Neural cell (in vitro differentiated cells): ENCODE measurements around the gene FUBP3. TPM values are rescaled to one million over a fixed set of nuclear protein-coding genes. Genes with fewer than 3 reads are reported as not detected.

Experiments
- H2AFZ ChIP-seq: fragments of 200-600, 300-800 bp; sonication (generic), shearing (Covaris generic); 2 replicates; pipeline ENCODE4 v1.6.0; 2014; ENCODE audit warnings: low read depth, mild to moderate bottlenecking, antibody characterized with exemption, low read length, moderate library complexity
- H3F3A ChIP-seq: fragments of 200-600 bp; shearing (Covaris generic); 2 replicates; pipeline ENCODE4 v1.6.1; 2016; ENCODE audit warnings: mild to moderate bottlenecking, moderate library complexity, mixed read lengths, antibody characterized with exemption, low read length; ENCODE audit not compliant: insufficient read depth, poor library complexity, severe bottlenecking
- H3K27ac ChIP-seq: fragments of 200-600, 300-800 bp; sonication (generic), shearing (Covaris generic); 2 replicates; pipeline ENCODE4 v1.5.1; 2014; ENCODE audit warnings: mild to moderate bottlenecking, low read length, moderate library complexity
- H3K27me3 ChIP-seq: fragments of 300-800, 200-600 bp; sonication (generic), shearing (Covaris generic); 2 replicates; pipeline ENCODE4 v1.6.0; 2014; ENCODE audit warnings: mild to moderate bottlenecking, low read depth, low read length, moderate library complexity; ENCODE audit not compliant: insufficient read depth
- H3K36me3 ChIP-seq: fragments of 300-800, 200-600 bp; sonication (generic), shearing (Covaris generic); 2 replicates; pipeline ENCODE4 v1.5.1; 2014; ENCODE audit warnings: mild to moderate bottlenecking, antibody characterized with exemption, low read length, moderate library complexity; ENCODE audit not compliant: insufficient read depth
- H3K4me2 ChIP-seq: fragments of 300-800, 200-600 bp; sonication (generic), shearing (Covaris generic); 2 replicates; pipeline ENCODE4 v1.6.0; 2014; ENCODE audit warnings: mild to moderate bottlenecking, low read length
- H3K4me3 ChIP-seq: fragments of 300-800, 200-600 bp; sonication (generic), shearing (Covaris generic); 2 replicates; pipeline ENCODE4 v1.5.1; 2014; ENCODE audit warnings: mild to moderate bottlenecking, low read length, moderate library complexity
- H3K79me2 ChIP-seq: fragments of 200-600 bp; shearing (Covaris generic); replicated peaks from 2 replicates; pipeline ENCODE4 v1.6.0; 2014; ENCODE audit warnings: mild to moderate bottlenecking, low read length, moderate library complexity; ENCODE audit not compliant: insufficient read depth
- H3K9ac ChIP-seq: fragments of 300-800, 200-600 bp; sonication (generic), shearing (Covaris generic); 2 replicates; pipeline ENCODE4 v1.6.1; 2016; ENCODE audit warnings: mild to moderate bottlenecking, low read length, mixed read lengths
- H3K9me2 ChIP-seq: fragments of 200-600 bp; shearing (Covaris generic); 2 replicates; pipeline ENCODE4 v1.6.1; 2016; ENCODE audit warnings: mild to moderate bottlenecking, low read length, mixed read lengths; ENCODE audit not compliant: insufficient read depth
- H3K9me3 ChIP-seq: fragments of 200-600, 300-800 bp; sonication (generic), shearing (Covaris generic); 2 replicates; pipeline ENCODE4 v1.6.1; 2016; ENCODE audit warnings: mild to moderate bottlenecking, mixed run types, low read length, moderate library complexity, mixed read lengths
- H4K20me1 ChIP-seq: fragments of 200-600 bp; shearing (Covaris generic); 2 replicates; pipeline ENCODE4 v1.6.1; 2016; ENCODE audit warnings: mild to moderate bottlenecking, mixed run types; ENCODE audit not compliant: insufficient read depth
- EP300 ChIP-seq: fragments of 450-650 bp; conservative IDR thresholded peaks from 2 replicates; pipeline ENCODE4 v1.6.1; 2014; ENCODE audit warnings: antibody characterized with exemption, mild to moderate bottlenecking, moderate library complexity; ENCODE audit not compliant: poor library complexity, severe bottlenecking
- EZH2 ChIP-seq: fragments of 200-600, 300-800 bp; shearing (Covaris generic), sonication (generic); IDR thresholded peaks from 2 replicates; pipeline ENCODE4 v1.6.1; 2014; ENCODE audit warnings: antibody characterized with exemption, low read length, borderline replicate concordance, mild to moderate bottlenecking; ENCODE audit not compliant: insufficient read depth, poor library complexity, severe bottlenecking
- MXI1 ChIP-seq: fragments of 450-650 bp; conservative IDR thresholded peaks from 2 replicates; pipeline ENCODE4 v1.6.1; 2014; ENCODE audit warnings: antibody characterized with exemption, mild to moderate bottlenecking; ENCODE audit not compliant: poor library complexity, severe bottlenecking
- POLR2AphosphoS5 ChIP-seq: IDR thresholded peaks from 2 replicates; pipeline ENCODE4 v1.6.1; 2012
- RAD21 ChIP-seq: fragments of 450-650 bp; conservative IDR thresholded peaks from 2 replicates; pipeline ENCODE4 v1.6.1; 2014; ENCODE audit warnings: antibody characterized with exemption, mild to moderate bottlenecking, moderate library complexity
- REST ChIP-seq: IDR thresholded peaks from 2 replicates; pipeline ENCODE4 v1.6.1; 2012; ENCODE audit warnings: borderline replicate concordance
- SMC3 ChIP-seq: fragments of 450-650 bp; conservative IDR thresholded peaks from 2 replicates; pipeline ENCODE4 v1.6.1; 2014; ENCODE audit warnings: antibody characterized with exemption, mild to moderate bottlenecking, moderate library complexity; ENCODE audit not compliant: poor library complexity
- TAF1 ChIP-seq: IDR thresholded peaks from 2 replicates; pipeline ENCODE4 v1.6.1; 2012; ENCODE audit warnings: low read depth
- polyA plus RNA-seq: library from polyadenylated mRNA; depleted of rRNA; stranded (reverse); fragments of >200 nt; gene quantifications from 2 replicates; pipeline ENCODE4 v1.2.3, GENCODE V29; 2014
- TF ChIP-seq, protein P1 (sequence below): fragments of 450-650 bp; IDR thresholded peaks from 2 replicates; pipeline ENCODE4 v1.5.1; 2014; ENCODE audit warnings: antibody characterized with exemption, mild to moderate bottlenecking, moderate library complexity; ENCODE audit not compliant: poor library complexity, severe bottlenecking

FUBP3 gene
- polyA plus RNA-seq, 1 donor from 2014 or later = 70.5 TPM

GRCh38 chr9:130554606-130555005 is 24.8 kb upstream of the FUBP3 start:
- TF ChIP-seq RAD21 (no peak), MXI1 (no peak)
- Histone ChIP-seq H3K36me3 (no peaks in the 10 kb centered on the region), H3K27ac (no peak overlapping the region), H3K4me2 (no peak overlapping the region), H3K9me2 (no peaks in the 10 kb centered on the region), H2AFZ (no peak overlapping the region), H3K27me3 (no peaks in the 10 kb centered on the region), H3K79me2 (no peaks in the 10 kb centered on the region), H3K4me3 (no peak overlapping the region), H4K20me1 (no peaks in the 10 kb centered on the region), H3K9ac (no peak overlapping the region), H3K9me3 (no peaks in the 10 kb centered on the region), H3F3A (no peaks in the 10 kb centered on the region)

DNA sequence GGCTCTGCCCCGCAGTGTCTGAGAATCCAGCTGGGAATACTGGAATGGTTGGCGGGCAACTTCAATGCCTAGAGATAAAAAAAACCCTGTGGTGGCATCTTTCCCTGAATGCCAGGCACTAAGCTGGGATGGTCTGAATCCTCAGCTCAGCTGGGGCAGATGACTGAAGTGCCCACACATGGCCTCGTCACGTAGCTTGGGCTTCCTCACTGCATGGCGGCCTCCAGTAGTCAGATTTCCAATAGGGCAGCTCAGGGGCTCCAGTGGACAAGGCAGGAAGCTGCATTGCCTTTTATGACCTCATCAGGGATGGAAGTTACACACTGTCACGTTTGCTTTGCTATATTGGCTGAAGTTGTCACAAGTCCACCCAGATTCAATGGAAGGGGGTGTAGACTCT is 24.3 kb upstream of the FUBP3 start:
- Histone ChIP-seq H3K79me2 (no peaks in the 10 kb centered on the region), H3K36me3 (no peaks in the 10 kb centered on the region), H3K9ac (no peak overlapping the region), H3K27ac (no peak overlapping the region), H3K4me3 (no peak overlapping the region), H3F3A (no peaks in the 10 kb centered on the region), H3K9me3 (no peaks in the 10 kb centered on the region), H4K20me1 (no peaks in the 10 kb centered on the region), H3K9me2 (no peaks in the 10 kb centered on the region), H2AFZ (no peak overlapping the region), H3K27me3 (no peaks in the 10 kb centered on the region), H3K4me2 (no peak overlapping the region)
- TF ChIP-seq REST (no peak), POLR2AphosphoS5 (no peak), EZH2 (no peak), EP300 (no peak)

DNA sequence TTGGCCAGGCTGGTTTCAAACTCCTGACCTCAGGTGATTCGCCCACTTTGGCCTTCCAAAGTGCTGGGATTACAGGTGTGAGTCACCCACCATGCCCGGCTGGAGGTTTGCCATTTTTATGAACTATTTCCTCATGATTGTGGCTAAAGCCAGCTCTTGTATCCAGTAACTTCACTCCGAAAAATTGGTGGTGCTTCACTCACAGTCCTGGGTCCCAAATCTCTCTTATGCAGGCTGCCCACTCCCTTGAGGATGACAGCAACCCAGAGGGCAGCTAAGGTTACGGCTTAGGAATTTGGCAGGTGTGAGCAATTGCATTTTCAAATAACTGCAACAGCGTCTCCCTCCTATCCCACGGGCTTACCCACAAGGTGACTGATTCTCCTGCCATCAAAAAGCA is 23.4 kb upstream of the FUBP3 start:
- TF ChIP-seq, protein P1, sequence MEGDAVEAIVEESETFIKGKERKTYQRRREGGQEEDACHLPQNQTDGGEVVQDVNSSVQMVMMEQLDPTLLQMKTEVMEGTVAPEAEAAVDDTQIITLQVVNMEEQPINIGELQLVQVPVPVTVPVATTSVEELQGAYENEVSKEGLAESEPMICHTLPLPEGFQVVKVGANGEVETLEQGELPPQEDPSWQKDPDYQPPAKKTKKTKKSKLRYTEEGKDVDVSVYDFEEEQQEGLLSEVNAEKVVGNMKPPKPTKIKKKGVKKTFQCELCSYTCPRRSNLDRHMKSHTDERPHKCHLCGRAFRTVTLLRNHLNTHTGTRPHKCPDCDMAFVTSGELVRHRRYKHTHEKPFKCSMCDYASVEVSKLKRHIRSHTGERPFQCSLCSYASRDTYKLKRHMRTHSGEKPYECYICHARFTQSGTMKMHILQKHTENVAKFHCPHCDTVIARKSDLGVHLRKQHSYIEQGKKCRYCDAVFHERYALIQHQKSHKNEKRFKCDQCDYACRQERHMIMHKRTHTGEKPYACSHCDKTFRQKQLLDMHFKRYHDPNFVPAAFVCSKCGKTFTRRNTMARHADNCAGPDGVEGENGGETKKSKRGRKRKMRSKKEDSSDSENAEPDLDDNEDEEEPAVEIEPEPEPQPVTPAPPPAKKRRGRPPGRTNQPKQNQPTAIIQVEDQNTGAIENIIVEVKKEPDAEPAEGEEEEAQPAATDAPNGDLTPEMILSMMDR = no peak
- TF ChIP-seq POLR2AphosphoS5 (no peak), EZH2 (no peak), TAF1 (no peak), RAD21 (no peak), REST (no peak), SMC3 (no peak), EP300 (no peak), MXI1 (no peak)
- Histone ChIP-seq H3K9me3 (no peaks in the 10 kb centered on the region), H3K27ac (no peak overlapping the region), H3K4me2 (no peak overlapping the region), H3K79me2 (no peaks in the 10 kb centered on the region), H3F3A (no peaks in the 10 kb centered on the region), H3K36me3 (no peaks in the 10 kb centered on the region), H3K9me2 (no peaks in the 10 kb centered on the region), H3K27me3 (no peaks in the 10 kb centered on the region), H3K9ac (no peak overlapping the region), H4K20me1 (no peaks in the 10 kb centered on the region), H3K4me3 (no peak overlapping the region), H2AFZ (no peak overlapping the region)
